ENCODE measurements around the gene C19orf47.
"Not testable (repeated sequence)": the region's sequence is repeated elsewhere in the genome, so short reads cannot be mapped to it uniquely, and the experiment has no call there.

Gene C19orf47

DNA sequence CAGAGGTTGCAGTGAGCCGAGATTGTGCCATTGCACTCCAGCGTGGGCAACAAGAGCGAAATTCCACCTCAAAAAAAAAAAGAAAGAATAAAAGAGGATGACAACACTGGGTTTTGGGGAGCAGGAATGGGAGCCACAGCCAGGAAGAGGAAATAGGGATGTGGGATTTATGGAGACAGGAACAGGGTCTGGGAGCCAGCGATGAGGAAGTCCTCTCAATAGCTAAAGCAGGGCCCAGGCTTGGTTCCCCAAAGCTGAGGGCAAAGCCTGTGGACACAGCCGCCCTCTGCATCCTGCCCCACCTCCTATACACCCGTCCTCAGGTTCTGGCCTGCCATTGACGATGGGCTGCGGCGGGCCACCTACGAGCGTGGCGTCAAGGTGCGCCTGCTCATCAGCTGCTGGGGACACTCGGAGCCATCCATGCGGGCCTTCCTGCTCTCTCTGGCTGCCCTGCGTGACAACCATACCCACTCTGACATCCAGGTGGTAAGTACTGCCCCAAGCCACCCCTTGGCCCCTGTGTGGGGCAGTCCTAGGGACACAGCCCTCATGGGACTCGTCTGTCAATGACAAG lies 28.2 kb upstream of the C19orf47 start:
- no peak for DNase-seq (ENCODE audit: low read depth)

DNA sequence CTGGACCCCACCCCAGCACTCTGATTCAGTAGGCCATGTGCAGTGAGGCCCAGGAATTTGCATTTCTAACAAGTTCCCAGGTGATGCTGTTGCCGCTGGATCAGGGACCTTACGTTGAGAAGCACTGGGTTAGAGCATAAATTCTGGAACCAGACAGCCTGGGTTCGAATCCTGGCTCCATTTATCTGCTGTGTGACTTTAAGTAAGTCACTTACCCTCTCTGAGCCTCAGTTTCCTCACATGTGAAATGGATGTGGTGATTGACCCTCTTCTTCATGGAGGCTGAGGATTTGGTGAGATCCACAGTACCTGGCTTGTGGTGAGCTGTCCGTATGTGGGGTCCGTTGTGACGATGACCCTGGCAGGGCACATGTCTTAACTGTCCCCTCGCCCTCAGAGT lies 25.9 kb upstream of the C19orf47 start:
- DNase-seq (ENCODE audit: low read depth): no peak

DNA sequence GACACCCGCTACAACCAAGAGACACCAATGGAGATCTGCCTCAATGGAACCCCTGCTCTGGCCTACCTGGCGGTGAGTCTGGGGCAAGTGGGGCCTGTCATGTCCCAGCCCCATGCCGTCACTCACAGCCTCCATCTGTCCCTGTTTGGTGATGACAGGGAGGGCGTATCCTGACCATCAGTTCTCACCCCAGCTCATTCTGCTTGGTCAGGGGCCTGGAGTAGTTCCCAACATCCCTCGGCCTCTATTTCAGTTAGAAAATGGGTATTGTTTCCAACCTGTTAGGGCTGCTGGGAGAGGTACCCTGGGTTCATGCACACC lies 23.6 kb upstream of the C19orf47 start:
- DNase-seq (ENCODE audit: low read depth): no peak

DNA sequence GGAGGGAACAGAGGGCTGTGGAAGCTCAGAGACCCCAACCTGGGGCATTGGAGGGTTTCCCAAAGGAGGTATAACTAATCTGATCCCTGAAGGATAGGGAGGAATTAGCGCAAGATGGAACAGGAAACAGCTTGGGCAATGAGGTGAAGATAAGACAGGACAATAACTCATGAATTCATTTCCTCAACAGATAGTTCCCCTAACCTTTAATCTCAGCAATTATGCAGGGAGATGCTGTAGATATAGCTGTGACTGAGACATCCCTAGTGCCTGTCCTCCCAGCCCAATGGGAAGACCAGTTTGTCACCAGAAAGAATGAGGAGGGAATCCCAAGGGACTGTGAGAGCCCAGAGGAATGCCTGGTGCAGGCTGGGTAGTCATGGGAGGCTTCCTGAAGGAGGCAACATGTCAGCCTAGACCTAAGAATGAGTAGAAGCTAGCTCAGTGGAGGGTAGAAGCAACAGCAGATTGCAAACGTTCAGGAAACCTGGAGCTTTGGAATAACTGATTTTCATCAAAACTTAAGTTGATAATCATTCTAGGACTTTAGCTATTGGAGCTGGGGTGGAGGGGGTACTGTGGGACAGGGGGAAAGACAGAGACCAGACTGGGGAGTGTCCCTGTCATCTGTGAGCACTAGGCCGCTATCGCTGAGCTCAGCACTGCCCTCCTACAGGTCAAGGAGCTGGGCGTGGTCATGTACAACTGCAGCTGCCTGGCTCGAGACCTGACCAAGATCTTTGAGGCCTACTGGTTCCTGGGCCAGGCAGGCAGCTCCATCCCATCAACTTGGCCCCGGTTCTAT lies 23.0 kb upstream of the C19orf47 start:
- DNase-seq (ENCODE audit: low read depth): no peak

DNA sequence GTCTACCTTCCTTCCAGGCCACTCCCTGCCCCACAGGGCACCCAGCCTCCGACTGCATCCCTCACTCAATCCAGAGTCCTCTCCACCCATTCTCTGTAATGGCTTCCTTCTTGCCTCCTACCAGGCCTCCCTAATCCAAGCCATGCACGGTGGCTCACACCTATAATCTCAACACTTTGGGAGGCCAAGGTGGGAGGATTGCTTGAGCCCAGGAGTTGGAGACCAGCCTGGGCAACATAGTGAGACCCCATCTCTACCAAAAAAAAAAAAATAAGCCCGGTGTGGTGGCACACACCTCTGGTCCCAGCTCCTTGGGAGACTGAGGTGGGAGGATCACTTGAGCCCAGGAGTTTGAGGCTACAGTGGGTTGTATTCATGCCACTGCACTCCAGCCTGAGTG lies 22.1 kb upstream of the C19orf47 start:
- not testable (repeated sequence) for DNase-seq (ENCODE audit: low read depth)

DNA sequence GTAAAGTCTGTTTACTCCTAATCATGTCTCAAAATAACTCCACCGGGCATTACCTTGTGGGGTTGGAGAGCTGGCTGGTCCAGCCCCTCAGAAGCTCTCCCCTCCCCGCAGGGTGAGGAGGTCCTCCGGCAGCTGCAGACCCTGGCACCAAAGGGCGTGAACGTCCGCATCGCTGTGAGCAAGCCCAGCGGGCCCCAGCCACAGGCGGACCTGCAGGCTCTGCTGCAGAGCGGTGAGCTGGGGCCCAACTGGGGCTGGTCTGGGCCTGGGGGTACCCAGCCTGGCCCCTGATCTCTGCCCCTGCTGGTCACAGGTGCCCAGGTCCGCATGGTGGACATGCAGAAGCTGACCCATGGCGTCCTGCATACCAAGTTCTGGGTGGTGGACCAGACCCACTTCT lies 21.6 kb upstream of the C19orf47 start:
- no peak for DNase-seq (ENCODE audit: low read depth)

DNA sequence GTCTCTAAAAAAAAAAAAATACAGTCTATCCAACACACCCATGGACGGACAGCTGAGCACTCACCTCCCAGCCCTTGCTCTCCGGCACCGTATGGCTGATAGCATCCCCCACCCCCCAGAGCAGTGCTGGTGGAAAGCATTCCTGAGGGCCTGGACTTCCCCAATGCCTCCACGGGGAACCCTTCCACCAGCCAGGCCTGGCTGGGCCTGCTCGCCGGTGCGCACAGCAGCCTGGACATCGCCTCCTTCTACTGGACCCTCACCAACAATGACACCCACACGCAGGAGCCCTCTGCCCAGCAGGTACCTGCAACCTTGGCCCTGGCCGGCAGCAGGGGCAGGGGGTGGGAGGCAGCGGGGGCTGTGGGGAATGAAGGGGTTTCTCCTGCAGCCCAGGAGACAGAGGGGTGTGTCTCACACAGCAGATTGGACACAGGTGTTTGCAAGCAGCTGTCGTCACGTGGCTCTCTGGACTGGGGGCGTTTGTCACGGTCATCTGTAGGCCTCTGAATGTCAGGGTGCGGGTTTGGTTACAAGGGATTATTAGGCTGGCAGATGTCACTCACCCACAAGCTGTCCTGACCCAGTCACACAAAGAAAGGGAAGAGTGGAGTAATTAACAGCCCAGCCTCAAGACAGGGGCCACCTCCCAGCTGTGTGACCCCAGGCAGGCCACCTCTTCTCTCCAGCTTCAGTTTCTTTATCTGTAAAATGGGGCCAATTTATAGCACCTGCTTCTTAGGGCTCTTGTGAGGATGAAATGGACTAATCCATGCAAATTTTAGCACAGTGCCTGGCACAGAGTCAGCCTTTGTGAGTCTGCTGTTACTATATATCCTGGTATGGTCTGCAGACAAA lies 19.6 kb upstream of the C19orf47 start:
- no peak for DNase-seq (ENCODE audit: low read depth)

DNA sequence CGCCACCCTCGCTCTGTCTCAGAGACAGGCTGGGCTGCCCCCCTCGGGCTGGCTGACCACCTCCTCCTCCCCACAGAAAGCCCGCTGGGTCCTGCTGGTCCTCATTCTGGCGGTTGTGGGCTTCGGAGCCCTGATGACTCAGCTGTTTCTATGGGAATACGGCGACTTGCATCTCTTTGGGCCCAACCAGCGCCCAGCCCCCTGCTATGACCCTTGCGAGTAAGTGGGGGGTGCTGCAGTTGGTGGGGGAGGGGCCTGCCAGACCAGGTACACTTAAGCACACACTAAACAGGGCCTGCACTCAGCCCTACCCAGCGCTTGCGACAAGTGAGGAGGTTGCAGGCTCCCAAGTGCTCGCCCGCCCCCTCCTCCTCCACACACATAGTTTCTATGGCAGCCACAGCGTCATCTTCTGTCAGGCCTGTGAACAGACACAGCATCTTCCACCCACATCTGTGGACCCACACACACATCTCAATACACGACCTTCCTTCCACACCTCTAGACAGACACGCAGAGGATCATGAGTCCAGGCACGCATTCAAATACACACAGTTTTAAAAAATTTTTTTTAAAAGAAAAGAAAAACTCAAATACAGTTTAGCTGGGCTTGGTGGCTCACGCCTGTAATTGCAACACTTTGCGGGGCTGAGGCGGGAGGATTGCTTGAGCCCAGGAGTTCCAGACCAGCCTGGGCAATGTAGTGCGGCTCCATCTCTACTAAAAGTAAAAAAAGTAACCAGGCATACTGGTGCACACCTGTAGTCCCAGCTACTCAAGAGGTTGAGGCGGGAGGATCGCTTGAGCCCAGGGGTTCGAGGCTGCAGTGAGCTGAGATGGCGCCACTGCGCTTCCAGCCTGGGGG lies 18.7 kb upstream of the C19orf47 start:
- no peak for DNase-seq (ENCODE audit: low read depth)

DNA sequence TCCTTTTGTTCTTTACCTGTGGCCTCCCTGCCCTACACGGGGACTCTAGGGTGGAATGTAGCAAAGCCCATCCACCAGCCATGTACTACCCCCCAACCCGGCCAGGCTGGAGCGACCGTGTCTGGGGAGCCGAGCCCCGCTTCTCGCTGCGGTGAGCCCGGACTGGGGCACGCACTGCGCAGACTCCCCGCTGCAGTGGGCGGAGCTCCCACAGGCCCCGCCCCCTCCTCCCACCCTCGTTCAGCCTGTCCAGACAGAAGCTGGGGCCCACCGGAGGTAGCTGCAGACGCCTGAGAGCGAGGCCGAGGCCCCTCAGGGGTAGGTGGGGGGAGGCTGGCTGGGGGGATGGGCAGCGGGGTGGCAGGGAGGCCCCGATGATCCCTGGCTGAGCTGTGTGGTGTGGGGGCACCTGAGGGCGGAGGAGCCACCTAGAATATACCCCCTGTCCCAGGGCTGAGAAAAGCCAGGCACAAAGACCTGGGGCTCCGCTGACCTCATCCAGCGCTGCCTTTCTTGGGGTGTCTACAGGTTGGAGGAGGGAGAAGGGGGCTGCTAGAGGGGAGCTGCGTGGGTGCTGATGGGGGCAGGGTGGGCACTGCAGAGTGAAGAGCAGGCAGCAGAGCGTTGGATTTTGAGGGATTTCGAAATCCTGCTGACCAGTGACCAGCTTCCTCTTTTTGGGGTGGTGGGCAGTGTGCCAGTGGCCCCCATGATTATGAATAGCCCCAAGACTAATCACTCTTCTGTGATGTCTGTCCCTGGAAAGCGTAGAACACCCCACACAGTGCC lies 17.6 kb upstream of the C19orf47 start:
- DNase-seq (ENCODE audit: low read depth): peak; percentile 16

DNA sequence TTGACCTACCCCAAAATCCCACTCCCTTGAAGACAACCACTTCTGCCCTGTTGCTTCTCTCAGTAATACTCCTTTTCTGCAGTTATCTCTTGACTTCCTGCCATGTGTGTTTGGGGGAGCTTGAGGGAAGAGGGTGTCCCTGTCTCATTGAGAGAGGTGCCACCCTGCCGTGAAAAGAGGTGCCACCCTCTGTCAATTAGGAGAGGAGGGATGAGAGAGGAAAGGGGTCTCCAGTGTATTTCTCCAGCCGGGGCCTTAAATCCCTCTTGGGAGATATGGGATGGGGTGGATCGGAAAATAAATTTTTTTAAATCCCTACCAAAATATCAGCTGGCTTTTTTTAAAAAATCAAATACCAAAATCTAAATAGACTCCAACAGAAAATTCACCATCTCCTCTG lies 16.8 kb upstream of the C19orf47 start:
- no peak for DNase-seq (ENCODE audit: low read depth)

DNA sequence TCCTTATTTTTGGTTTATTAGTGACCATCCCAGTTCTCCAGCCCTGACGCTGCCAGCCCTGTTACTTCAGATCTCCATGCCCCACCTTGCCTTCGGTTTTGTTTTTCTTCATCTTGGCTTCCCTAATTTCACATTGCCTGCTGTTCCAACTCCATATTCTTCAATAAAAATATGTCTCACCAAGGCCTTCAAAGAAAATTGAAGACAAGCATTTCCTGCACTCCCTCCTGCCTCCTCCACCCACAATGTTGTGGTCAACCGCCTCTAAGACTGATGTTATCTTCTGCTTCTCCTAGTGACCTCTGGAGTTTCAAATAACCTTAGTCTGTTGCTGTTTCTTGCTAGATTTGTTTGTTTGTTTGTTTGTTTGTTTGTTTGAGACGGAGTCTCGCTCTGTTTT lies 14.9 kb upstream of the C19orf47 start:
- no peak for DNase-seq (ENCODE audit: low read depth)

DNA sequence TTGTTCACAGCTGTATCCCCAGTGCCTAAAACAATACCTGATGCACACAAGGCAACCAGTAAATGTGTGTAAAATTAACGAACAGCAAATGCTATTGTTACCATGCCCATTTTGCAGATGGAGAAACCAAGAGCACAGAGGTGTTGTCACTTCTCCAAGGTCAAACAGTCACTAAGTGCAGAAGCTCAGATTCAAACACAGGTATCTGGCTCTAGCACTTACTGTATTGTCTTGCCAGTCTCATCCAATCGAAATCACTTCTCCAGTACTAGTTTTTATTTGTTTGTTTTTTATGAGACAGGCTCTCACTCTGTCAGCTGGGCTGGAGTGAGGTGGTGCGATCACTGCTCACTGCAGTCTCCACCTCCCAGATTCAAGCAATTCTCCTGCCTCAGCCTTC lies 14.0 kb upstream of the C19orf47 start:
- DNase-seq (ENCODE audit: low read depth): no peak

DNA sequence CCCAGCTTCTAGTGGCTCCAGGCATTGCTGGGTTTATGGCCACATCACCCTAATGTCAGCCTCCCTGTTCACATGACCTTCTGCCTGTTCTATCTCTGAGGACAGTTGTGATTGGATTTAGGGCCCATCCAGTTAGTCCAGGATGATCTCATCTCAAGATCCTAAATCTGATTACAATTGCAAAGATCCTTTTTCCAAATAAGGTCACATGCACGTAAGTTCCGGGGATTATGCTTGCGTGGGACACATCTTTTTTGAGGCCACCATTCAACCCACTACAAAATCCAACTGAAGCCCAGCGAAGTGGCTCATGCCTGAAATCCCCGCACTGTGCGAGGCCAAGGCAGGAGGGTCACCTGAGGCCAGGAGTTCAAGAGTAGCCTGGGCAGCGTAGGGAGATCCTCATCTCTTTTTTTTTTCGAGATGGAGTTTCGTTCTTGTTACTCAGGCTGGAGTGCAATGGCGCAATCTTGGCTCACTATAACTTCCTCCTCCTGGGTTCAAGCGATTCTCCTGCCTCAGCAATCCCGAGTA lies 12.6 kb upstream of the C19orf47 start:
- no peak for DNase-seq (ENCODE audit: low read depth)

DNA sequence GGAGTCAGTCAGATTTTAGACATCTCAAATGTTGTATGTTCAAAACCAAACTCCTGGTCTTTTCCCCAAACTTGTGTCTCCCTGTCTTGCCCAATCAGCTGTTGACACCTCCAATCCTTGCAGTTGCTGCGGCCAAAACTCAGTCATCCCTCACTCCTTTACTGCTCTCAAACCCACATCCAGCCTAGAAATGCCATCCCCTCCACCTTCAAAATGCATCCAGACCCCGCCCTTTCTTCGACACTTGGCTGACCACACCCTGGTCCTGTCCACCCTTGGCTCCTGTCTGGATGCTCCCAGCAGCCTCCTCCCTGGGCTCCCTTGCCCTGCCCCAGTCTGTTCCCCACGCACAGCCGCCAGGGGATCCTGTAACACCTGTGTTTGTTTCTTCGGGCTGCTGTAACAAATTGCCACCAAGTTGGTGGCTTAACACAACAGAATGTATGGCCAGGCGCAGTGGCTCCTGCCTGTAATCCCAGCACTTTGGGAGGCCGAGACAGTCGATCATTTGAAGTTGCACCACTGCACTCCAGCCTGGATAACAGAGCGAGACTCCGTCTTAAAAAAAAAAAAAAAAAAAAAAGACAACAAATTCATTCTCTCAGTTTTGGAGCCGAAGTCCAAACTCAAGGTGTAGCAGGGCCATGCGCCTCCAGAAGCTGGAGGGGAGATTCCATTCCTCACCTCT lies 12.0 kb upstream of the C19orf47 start:
- DNase-seq (ENCODE audit: low read depth): no peak

DNA sequence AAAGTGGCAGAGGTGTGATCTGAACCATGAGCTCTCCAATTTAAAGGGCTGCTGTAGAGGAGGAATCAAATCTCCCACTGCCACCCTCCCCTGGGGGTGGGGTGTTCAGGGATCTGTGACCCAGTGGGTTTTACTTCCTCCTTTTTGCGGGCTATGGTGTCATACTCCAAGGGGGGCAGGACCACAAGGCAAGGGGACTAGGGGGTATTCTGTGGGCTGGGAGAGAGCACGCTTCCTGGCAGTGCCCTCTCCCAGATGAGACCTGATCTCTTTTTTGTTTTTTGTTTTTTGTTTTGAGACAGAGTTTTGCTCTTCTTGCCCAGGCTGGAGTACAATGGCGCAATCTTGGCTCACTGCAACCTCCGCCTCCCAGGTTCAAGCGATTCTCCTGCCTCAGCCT lies 10.6 kb upstream of the C19orf47 start:
- DNase-seq (ENCODE audit: low read depth): no peak

DNA sequence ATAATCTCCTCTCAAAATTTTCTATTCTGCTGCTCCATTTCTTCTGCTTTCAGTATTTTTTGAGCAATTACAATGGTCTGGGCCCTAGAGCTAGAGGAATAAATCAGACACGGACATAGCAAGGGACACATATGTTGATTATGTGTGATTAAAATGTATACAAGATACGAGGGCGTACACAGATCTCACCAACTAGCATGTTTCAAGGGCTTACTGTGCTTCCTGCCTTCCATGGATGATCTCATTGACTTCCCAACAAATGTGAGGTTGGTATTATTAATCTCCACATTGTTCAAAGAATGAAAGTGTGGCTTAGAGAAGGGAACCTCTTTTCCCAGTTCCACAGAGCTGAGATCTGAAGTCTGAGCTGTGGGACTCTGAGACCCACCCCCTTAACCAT lies 9.4 kb upstream of the C19orf47 start:
- DNase-seq (ENCODE audit: low read depth): no peak

DNA sequence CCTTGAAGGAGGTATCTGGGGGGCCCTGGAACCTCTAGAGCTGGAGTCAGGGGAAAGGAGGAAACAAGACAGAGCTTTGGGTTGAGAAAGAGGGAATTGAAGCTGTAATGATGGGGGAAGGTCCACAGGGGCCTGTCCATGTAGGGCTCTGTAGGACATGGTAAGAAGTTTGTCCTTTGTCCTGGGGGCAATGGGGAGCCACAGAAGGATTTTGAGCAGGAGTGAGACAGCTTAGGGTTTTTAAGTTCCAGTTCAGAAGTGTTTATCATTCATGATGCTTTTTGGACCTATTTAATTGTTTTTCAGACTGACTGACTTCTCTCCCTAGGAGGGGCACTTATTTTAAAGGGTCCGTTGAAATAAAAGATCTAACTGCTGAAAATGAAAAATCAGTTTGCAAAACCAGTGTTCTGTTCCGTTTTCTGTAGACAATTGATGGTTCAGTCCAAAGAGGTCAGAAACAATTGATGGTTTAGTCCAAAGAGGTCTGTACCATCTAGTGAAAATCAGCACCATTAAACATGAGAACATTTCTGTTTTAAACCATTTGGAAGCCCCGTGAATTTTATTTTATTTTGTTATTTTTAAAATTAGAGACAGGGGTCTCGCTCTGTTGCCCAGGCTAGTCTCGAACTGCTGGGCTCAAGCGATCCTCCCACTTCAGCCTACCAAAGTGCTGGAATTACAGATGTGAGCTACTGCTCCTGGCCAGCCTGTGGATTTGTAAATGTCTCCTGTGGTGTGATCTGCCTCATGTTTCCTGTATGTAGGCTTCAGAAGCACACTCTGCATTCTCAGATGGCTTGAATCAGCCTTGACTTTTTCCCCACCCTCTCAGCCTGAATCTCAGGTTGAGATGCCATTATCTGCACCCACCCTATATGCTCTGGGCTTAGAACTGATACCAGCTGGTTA lies 8.7 kb upstream of the C19orf47 start:
- DNase-seq (ENCODE audit: low read depth): no peak

DNA sequence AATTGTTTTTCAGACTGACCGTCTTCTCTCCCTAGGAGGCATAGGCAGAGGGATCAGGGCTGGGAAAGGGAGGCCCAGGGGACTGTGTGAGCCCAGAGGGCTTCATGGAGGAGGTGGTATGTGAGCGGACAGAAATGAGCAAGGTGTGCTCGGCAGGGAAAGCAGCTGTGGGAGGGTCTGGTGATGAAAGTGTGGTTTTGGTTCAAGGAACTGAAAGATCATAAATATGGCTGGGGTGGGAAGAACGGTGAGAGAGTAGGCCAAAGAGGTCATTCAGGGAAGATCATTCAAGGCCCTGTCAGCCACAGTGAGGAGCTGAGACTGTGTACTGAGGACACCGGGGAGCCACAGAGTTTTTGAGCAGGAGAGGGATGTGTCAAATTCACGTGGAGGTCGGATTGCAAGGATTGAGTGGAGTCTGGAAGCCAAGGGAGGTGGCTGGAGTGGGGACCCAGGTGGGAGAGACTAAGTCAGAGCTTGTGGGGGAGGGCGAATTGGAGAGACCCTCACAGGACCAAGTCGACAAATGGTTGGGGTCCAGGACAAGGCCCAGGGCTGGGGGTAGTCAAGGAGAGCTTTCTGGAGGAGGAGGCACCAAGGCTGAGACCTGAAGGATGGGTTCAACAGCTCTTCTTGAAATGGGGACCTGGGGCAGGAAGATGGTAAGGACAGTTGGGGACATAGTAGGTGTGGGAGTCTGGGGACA lies 7.9 kb upstream of the C19orf47 start:
- DNase-seq (ENCODE audit: low read depth): no peak

DNA sequence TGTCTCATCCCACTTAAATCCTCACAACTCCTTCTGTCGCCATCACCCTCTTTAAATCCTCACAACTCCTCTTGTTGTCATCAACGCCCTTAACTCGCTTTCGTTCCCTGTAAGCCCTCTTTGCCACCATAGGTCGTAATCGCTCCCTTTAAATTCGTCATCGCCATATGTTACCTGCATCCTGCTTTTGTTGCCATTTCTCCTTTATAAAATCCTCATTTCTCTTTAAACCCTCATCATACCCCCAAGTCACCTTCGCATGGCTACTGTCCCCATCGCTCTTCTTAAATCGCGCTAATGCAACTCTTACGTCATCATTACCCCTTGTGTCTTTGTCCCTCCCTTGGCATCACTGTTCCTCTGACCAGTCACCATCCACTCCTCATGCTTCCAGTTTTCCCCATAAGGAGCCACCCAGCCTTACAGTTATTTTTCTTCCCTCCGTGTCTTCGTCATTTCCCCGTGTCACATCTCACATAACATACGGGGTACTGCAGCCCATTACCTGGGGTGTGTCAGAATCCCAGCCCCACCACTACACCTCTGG lies 837 bp upstream of the C19orf47 start:
- DNase-seq (ENCODE audit: low read depth): no peak

All from stimulated activated CD4-positive, alpha-beta T cell treated with anti-CD3 and anti-CD28 coated beads, Interleukin-2, amount 100 ng/mL, for 4 hours (primary cell).